NCI-H2227 treated with DMSO at 0.1 percent for 48 hours (cell line): ENCODE measurements around the gene TAS2R19.

Experiments
- DNase-seq: peaks from one replicate; lab custom pipeline; 2025; lab: John Stamatoyannopoulos, UW

The TAS2R19 gene

DNA sequence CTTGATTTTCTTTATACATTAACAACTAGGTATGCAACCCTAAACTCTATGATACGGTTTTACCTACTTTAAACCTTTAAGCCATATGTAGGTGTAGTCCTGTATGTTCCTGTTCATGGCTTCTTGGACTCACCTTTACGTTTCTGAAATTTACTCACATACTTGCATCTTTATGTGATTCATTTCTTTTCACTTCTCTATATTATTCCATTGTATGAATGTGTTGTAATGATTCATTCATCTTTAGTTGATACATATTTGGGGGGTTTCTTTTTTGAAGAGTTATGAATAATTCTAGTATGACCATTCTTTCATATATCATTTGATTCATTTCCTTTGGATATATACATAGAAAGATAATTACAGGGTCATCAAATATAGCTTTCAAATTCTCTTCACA lies 33.3 kb downstream of the TAS2R19 start:
- no peak for DNase-seq

DNA sequence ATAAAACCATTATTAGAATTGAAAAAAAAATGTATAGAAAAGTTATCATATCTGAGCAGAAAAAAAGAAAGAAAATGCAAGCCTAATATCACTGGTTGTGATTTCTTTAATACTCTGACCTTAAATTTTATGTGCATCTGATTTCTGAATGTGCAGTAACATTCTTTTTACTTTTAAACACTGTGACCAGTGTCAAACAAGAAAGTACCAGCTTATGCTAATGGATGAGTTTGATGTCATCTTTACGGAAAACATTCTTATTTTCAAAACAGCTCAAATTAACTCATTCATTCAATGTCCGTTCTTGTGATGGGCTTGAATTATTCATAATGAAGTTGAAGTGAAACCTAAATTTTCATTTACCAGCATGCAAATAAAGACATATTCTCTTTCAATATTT lies 35.6 kb downstream of the TAS2R19 start, which contains the start of gene TAS2R50:
TAS2R50 (minus strand) TSS at position 101 of the 400 bp plus-strand sequence; CDS start at position 49, 52 bp downstream.
- DNase-seq = no peak

DNA sequence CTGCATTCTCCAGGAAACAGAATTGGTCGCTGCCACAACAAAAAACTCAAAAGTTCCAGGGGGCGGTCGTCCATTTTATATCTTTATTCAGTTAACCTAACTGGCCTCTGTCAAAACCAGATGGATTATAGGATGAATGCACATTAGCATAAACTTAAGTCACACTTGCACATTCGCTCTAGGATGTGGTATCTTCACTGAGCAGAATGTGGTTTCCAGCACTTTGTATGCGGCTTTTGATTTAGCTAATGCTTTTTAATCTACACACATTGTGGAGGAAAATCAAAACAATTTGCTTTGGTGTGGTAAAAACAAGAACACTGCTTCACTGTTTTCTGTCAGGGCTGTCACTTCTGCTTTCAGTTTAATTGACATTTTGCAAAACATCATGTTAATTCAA lies 40.2 kb downstream of the TAS2R19 start:
- DNase-seq = no peak

DNA sequence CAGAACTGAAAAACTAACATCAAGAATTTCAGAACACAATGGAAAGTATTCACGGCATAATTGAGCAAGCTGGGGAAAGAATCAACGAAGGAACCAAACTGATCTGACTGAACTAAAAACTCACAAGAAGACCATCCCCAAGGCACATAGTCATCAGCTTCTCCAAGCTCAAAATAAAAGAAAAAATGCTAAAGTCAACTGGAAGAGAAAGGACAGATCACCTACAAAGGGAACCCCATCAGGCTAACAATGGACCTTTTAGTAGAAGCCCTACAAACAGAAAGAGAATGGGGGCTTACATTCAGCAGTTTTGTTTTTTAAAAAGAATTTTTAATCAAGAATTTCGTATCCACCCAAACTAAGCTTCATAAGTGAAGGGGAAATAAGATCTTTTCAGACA lies 47.5 kb downstream of the TAS2R19 start:
- DNase-seq = no peak
